HG03565 (cell line): ENCODE results near the gene ZNF205.

Source experiments
- ATAC-seq: cut with Tn5 transposase; IDR thresholded peaks from one replicate; pipeline ENCODE4 v1.9.1; 2021; ENCODE audit warnings: mild to moderate bottlenecking, moderate library complexity; ENCODE audit not compliant: unreplicated experiment

Gene ZNF205

DNA sequence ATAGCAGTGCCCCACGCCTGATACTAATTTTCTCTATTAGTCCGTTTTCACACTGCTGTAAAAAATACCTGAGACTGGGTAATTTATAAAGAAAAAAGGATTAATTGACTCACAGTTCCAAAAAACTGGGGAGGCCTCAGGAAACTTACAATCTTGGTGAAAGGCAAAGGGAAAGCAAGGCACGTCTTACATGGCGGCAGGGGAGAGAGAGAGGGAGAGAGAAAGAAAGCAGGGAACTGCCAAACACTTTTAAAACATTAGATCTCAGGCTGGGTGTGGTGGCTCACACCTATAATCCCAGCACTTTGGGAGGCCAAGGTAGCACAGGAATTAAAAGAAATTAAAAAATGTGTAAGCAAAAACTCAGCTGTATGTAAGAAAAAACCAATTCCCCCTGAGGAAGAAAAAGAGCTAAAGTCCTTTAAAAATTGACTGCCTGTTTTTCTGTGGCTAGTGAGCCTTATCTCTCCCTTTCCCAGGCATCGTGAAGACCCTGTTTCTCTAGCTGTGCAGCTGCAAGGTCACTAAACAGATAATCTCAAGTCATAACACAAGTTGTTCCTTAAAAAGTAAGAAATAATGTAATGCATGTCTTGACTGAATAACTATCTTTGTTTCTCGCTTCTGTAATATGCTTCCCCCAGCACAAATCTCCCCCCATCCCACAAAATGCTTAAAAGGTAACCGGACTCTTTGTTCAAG lies 27.3 kb upstream of the ZNF205 start:
- no peak for ATAC-seq

DNA sequence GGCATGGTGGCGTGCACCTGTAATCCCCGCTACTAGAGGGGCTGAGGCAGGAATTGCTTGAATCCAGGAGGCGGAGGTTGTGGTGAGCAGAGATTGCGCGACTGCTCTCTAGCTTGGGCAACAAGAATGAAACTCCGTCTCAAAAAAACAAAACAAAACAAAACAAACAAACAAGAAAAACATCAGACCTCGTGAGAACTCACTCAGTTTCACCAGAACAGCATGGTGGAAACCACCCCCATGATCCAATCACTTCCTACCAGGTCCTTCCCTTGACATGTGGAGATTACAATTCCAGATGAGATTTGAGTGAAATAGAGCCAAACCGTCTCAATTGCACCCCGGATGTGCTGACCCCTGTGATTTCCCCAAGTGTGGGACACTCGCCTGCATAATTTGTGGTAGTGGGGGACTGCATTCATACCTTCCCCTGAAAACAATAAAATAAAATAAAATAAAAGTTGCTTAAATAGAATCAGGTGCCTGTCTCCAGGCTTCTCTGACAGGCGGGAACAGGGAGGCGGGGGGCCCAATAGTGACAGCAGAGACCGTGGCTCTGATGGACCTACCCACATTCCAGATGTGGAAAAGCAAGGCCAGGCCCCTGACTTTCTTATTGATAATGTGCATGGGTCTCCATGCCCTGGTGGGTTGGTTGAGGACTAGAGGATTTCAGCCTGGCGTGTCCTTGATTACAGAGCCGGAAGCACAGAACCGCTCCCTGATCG lies 26.4 kb upstream of the ZNF205 start:
- ATAC-seq = no peak

DNA sequence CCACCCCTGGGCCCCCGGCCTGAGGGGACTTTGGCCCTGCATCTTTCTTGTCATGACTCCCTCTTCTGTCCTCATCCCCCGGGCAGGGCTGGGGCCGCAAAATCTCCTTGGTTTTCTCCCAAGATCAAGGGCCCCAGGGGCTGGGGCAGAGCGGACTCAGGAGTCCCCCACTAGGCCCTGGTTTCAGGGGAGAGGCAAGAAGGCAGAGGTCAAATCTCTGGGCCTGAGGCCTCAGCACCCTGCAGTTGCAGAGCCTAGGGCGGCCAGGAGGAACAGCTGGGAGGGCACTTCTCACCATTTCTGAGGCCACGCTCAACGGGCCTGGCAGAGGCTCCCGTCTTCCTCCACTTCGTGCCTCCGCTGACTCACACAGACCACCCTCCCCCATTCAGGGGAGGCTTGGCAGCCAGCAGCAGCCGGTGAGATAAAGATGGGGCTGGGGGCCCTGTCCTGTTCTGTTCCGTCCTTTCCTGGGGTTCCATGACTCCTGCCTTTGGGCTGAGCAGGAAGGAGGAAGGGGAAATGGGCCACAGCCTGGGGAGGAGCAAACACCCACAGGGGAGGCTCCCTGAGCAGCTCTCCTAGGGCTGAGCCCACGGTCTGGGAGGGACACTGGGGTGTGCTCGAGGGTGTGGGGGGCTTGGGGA lies 25.7 kb upstream of the ZNF205 start:
- ATAC-seq = no peak

DNA sequence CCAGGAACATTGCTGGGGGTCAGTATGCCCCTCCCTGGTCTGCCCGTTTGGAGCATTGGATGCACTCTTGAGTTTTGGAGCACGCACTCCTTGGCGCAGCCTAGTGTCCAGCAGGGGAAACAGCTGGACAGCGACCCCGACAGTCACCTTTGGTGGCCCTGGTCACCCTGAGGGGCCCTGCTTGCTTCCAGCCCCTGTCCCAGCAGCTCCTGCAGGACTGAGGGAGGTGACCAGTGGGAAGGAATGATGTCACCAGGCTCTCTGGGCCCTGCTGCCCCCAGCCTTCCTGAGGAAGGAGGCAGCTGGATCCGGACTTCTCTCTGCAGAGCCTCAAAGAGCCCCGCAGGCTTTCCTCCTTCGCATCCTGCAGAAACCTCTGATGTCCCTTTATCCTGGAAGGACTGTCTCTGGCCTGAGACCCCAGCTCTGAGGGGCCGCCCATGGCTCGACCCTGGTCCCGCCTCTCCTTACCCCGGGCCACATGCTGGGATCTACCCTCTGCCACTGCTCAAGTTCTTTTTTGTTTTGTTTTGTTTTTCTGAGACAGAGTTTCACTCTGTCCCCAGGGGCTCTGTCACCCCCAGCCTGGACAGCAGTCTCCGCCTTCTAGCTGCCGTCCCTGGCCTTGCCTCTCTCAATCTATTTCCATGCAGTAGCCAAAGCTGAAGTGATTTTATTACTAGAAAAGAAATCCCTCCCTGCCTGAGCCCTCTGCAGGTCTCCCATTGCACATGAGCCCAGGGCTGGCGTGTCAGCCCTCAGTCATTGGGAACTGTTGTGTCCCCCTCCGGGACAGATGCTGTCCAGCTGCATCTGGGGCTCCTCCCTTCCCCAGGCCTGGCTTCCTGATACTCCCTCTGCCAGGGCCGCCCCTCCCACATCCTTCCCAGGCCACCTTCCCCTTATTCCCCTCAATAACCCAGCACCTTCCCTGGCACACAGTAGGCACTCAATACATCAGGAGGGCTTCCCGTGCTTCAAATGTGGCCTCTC lies 24.8 kb upstream of the ZNF205 start:
- ATAC-seq = no peak

DNA sequence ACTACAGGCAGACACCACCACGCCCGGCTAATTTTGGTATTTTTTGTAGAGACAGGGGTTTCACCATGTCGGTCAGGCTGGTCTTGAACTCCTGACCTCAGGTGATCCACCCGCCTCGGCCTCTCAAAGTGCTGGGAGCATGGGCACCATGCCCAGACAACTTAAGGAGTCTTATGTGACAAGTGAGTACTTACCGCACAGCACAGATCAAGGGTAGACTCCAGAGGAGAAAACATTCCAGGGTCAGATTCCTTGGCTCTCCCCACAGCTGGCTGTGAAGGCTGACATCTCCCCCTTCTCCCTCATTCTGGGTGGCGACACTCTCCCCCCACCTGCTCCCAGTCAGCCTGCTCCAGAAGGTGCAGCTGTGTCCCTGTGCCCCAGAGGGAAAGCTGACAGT lies 23.9 kb upstream of the ZNF205 start:
- ATAC-seq = no peak

DNA sequence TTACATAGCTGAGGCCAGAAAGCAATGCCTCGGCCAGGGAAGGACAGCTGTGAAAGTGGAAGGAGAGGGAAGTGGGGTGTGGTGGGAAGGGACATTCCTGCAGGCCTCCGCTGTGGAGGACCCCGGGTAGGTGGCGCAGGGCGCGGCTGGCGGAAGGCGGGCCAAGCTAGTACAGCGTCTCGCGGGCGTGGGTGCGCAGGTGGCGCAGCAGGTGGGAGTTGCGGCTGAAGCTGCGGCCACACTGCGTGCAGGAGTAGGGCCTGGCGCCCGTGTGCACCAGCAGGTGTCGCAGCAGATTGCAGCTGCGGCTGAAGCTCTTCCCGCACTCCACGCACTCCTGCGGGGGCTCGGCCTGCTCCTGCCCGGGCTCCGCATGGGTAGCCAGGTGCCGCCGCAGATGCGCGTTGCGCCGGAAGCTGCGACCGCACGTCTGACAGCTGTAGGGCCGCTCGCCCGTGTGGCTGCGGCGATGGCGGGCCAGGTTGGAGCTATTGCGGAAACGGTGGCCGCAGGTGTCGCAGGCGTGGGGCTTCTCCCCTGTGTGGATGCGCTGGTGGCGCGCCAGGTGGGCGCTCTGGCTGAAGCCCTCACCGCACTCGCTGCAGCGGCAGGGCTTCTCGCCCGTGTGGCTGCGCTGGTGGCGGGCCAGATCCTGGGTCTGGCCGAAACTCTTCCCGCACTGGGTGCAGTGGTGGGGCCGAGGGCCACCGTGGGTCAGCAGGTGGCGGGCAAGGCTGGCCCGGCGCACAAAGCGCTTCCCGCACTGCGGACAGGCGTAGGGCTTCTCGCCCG lies 23.3 kb upstream of the ZNF205 start:
- ATAC-seq = no peak

DNA sequence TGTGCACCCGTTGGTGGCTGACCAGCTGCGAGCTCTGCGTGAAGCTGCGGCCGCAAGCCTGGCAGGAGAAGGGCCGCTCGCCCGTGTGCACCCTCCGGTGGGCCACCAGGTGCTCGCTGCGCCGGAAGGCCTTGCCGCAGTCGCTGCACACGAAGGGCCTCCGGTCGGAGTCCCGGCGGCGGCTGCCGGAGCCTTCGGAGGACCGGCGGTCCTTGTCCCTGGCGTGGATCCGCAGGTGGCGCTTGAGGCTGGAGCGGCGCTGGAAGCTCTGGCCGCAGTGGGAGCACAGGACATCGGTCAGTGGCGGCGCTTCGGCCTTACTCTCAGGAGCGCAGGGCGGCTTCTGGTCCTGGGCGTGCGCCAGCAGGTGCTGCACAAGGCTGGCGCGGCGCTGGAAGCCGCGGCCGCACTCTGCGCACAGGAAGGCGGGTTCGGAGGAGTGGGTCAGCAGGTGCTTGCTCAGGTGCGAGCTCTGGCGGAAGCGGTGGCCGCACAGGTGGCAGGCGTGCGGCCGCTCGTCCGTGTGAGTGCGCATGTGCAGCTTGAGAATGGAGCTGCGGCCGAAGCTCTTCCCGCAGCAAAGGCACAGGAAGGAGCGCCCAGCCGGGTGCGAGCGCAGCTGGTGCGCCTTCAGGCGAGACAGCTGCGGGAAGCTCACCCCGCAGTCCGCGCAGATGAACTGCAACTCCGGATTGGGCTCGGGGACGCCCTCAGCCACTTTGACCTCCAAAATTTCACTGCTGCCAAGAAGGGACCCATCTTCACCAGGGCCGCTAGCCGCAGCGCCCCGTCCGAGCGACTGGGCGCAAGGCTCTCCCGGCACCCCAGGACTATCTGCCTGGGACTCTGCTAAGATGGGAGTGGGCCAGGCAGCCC lies 22.4 kb upstream of the ZNF205 start:
- ATAC-seq = no peak

DNA sequence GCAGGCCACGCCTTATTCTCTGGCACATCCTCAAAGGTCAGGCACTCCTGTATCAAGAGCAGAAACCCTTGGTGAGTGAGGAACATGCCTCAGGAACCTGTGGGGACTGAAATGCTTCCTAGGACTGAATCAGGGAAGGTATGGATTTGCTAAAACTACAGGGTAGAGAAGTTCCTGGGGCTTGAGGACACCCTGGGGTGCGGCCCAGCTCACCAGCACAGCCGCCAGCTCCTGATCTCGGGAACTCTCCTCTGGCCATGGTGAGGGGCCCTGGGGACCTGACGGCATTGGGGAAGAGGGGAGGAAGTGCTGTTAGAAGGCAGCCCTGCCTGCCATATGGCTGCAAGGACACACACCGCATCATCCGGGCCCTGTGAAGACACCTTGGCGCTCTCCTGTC lies 20.8 kb upstream of the ZNF205 start:
- no peak for ATAC-seq

DNA sequence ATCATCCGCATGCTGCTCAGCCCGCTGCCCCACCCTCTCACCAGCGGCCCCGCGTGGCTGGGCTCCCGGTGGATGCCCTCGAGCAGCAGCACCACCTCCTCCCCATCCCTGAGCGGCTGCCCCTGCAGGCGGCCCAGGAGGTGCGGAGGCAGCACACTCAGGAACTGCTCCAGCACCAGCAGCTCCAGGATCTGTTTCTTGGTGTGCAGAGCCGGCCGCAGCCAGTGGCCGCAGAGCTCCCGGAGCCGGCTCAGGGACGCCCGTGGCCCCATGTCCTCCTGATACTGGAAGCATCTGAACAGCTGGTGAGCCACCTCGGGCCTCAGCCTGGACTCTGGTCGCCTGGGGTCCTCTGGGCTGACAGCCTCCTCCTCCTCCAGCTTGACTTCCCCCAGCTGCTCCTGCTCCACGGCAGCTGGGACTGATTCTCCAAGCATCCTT lies 19.9 kb upstream of the ZNF205 start:
- no peak for ATAC-seq

DNA sequence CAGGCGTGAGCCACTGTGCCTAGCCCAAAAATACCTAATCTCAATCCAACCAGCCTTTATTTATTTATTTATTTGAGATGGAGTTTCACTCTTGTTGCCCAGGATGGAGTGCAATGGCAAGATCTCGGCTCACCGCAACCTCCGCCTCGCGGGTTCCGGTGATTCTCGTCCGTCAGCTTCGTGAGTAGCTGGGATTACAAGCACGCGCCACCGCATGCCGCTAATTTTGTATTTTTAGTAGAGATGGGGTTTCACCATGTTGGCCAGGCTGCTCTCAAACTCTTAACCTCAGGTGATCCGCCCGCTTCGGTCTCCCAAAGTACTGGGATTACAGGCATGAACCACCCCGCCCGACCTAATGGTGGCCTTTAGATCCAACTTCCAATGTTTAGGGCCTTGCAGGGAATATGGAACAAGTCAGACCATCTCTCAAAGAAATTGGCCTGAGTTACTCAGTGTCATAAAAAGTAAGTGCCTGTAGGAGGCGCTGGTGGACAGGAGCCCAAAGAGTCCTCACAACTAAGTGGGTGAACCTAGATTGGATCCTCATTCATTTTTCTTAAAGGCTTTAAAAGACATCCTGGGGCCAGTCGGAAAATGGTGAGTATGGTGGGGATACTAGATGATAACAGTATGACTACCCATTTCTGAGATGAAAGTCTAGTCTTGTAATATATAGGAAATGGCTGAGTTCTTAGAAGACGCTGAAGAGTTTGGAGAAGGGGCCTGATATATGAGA lies 17.9 kb upstream of the ZNF205 start:
- no peak for ATAC-seq

DNA sequence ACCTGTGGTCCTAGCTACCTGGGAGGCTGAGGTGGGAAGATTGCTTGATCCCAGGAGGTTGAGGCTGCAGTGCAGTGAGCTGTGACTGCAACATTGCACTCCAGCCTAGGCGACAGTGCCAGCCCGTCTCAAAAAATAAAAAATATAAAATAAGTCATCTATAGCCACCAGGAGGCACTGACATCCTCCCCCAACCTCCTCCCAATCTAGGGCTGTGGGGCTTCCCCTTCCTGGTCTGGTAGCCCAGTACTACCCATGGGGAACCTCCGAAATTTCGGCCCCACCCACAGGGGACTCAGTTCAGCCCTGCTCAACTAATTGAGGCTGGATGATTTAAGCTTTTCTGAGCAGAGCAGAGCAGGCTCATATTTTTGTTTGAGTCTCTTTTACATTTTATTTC lies 16.5 kb upstream of the ZNF205 start:
- ATAC-seq = no peak

DNA sequence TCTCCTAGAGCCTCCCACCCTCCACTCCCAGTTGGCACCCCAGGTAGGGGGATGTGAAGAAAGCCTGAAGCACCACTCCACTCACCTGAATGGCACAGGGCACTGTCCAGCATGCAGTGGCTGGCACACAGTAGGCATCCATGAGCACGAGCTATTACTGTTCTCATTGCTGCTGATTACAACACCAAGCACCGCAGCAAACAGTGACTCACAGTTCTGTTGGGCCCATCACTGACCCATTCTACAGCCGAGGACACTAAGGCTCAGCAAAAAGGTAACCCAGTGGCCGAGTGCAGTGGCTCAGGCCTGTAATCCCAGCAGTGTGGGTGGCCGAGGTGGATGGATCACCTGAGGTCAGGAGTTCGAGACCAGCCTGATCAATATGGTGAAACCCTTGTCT lies 16.0 kb upstream of the ZNF205 start:
- ATAC-seq = no peak

DNA sequence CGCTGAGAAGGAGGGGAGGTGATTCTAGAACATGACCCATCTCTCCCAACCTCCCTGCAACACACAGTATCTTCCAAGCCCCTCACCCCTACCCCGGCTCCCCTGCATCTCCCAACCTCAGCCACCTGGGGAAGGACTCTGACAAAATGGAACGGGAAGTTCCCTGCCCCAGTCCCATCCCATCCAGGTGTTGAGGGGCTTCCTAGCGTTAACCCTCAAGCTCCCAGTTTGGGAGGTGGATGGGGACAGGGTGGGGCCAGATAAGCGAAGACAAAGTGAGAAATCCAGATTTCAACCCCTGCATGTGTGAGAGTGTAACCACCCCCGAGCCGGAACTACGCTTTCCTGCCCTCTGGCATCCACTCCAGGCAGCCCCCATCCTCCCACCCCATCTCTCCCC lies 15.1 kb upstream of the ZNF205 start:
- no peak for ATAC-seq

DNA sequence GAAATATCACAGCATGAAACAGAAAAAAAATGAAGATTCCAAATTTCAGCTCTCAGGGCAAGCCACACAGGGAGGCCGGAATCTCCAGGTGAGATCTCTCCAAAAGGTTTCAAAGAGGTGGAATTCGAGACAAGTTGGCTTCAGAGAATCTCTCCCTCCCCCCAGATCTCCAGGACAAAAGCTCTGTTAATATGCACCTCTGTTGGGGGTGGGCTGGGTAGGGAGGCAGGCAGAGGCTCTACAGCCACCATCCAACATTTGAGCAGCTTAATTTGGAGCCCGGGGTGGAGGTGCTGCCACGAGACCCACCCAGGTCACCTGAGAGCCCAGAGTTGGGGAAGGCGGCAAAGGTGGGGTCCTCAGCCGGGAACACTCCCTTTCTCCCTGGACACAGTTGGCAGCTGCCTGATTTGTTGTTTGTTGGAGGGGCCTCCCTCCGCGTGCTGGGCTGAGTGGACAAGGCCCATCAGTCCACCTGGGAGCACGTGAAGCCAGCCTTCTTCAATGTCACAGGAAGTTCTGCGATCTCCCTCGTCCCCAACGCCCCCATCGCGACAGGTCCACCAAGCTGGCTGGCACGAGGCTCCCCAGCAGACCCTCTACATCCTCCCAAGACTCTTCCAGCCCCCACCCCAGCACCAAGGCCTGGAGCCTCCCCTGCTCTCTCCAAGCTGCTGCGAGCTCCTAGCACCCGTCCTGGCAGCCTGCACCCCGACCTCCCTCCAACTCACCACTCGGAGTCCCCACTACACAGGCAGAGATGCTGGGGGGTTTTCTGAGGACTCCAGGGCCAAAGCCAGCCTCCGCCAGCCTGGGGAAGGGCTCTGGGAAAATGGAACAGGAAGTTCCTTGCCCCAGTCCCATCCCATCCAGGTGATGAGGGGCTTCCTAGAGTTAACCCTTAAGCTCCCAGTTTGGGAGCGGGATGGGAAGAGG lies 13.7 kb upstream of the ZNF205 start, which contains the start of gene ZSCAN10:
Gene ZSCAN10 (minus strand): TSS at position 836 of the 936 bp plus-strand sequence. CDS start 6,357 bp downstream, outside the sequence.
- no peak for ATAC-seq

DNA sequence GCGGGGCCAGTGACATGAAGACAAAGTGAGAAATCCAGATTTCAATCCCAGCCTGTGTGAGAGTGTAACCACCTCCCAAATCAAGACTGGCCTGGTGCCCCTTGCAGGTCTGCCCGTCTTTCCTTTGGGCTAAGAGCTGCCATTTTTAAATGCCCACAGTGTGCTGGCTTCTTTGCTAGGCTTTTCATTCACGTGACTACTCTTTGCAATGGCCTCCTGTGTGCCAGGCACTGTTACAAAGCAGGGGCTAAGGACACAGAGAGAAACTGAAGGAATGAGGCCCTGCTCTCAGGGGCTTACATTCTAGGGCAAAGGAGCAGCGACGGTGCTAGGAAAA lies 13.0 kb upstream of the ZNF205 start:
- no peak for ATAC-seq

DNA sequence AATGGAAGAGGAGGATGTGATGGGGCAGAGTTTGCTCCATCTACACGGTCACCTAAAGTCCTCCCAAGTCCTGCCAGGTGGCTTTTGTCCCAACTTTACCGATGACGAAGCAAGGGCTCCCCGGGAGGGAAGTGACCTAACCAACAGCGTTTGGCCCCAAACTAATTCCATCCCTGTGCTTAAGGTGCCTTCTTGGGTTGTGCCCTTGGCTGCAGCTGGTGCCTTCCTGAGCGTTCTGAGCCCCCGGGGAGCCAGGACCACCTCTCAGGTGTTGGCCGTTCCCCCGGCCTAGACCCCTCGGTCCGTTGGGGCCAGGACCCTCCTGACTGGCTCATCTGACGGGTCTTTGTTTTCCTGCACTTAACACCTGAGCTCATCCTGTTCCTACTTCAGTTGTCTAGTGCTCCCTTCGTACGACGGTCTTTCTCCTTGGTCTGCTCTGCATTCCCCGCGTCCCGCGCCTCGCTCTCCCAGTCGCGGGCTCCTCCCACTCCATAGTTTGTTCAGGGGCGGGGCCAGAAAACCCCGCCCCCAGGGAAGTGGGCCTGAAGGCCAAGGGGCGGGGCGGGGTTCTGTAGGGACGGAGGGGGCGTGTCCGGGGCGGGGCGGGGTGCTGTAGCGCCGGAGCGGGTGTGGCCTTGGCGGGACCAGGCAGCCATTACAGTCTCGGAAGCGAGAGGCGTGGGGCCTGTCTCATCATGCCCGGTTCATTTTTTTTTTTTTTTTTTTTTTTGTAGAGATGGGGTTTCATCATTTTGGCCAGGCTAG lies 12.5 kb upstream of the ZNF205 start:
- no peak for ATAC-seq
